Activated CD8-positive, alpha-beta memory T cell treated with anti-CD3 and anti-CD28 coated beads for 24 hours (primary cell): Measurements from ENCODE around the gene HORMAD1.
A peak's percentile ranks its signal among the peaks of the same experiment; 100 is the strongest.
"Not testable (repeated sequence)": the region's sequence is repeated elsewhere in the genome, so short reads cannot be mapped to it uniquely, and the experiment has no call there.

ENCODE experiments used
- DNase-seq: peaks from one replicate; pipeline ENCODE4 v3.0.0-alpha.2; 2020

Gene HORMAD1, protein sequence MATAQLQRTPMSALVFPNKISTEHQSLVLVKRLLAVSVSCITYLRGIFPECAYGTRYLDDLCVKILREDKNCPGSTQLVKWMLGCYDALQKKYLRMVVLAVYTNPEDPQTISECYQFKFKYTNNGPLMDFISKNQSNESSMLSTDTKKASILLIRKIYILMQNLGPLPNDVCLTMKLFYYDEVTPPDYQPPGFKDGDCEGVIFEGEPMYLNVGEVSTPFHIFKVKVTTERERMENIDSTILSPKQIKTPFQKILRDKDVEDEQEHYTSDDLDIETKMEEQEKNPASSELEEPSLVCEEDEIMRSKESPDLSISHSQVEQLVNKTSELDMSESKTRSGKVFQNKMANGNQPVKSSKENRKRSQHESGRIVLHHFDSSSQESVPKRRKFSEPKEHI

DNA sequence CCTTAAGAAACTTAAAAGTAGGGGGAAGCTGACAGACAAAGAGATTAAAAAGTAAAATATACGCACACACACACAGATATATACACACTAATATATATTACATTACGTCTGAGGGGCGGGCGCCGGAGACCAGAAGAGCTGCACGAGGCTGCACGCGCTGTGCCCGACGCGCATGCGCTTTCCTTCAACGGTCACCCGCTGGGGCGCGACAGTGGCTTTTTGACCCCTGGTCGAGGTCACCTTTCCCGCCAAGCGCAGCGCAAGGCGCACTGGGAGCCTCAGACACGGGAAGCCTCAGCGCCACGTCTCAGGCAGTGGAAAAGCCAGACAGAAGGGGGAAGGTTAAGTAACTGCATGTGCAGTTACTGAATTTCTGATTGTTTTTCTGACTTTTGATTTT, at the start of gene HORMAD1:
Gene HORMAD1 (minus strand): TSS at position 193 of the 400 bp plus-strand sequence. CDS start 1,390 bp downstream, outside the sequence.
- DNase-seq, result no peak

DNA sequence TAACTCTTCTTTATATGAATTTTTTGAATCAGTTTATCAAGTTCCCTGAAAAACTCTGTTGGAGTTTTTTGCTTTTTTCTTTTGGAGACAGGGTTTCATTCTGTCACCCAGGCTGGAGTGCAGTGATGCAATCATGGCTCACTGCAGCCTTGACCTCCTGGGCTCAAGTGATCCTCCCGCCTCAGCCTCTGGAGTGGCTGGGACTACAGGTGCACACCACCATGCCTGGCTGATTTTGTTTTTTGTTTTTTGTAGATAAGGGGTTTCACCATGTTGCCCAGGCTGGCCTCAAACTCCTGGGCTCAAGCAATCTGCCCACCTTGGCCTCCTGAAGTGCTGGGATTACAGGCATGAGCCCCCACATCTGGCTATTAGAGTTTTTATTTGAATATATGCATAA, 47.0 kb upstream of the HORMAD1 start:
- not testable (repeated sequence) for DNase-seq

DNA sequence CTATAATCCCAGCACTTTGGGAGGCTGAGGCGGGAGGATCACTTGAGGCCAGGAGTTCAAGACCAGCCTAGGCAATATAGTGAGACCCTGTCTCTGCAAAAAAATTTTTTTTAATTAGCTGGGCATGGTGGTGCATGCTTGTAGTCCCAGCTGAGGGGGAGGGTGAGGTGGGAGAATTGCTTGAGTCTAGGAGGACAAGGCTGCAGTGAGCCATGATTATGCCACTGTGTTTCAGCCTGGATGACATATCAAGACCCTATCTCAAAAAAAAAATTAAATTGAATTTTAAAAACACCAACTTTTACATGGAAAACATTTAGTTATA, 45.2 kb upstream of the HORMAD1 start:
- DNase-seq, result peak; percentile 61

DNA sequence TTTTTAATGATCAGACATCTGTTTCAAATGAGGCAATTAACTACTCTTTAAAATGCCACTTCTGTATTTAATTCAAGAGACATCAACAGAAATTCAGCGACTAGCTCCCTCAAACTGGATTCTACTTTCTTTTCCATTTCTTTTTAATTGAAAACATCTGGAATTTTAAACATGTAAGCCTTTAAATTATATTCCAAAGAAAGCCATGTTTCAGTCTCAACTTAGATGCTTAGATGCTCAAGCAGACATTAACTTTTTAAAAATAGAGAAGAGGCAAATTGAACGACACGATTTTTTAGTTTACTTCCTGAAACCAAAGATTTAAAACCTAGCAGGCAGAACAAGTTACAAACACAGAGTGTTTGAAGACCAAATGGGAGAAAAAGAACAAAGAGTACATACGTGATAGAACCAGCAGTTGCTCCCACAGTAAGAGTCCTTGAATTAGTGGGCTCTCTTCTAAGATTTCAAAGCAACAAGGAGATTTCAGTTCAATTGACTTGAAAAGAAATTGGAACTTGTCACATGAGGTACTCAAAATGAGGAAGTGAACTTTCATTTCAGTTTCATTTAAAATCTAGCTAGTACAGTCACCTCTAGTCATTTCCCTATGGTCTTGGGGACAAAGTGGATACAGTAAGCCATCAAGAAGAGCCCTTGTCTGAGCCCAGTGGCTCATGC, 44.7 kb upstream of the HORMAD1 start, which contains the start of gene CTSS:
Gene CTSS (minus strand): TSS at position 483 of the 681 bp plus-strand sequence. CDS start 1,015 bp downstream, outside the sequence.
- DNase-seq, result no peak

DNA sequence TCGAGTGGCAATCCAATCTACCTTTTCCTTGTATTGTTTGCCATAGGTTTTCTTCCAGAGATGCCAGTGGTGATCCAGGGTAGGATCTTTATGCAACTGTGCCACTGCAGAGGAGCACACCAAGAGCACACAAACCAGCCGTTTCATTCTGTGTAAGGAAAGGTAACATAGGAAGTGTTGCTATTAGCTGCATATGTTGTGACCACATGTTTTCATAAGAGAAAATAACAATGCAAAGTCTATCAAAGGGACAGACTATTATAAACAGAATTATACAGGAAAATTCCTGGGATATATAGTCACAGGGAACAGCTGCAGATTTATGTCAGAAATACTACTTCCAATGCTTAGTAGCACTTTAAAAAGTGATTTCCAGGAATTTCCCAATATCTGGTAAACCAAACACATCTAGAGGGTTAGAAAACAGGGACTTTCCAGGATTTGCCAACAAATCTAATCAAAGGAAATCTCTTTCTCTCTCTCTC, 44.0 kb upstream of the HORMAD1 start:
- DNase-seq, result no peak

DNA sequence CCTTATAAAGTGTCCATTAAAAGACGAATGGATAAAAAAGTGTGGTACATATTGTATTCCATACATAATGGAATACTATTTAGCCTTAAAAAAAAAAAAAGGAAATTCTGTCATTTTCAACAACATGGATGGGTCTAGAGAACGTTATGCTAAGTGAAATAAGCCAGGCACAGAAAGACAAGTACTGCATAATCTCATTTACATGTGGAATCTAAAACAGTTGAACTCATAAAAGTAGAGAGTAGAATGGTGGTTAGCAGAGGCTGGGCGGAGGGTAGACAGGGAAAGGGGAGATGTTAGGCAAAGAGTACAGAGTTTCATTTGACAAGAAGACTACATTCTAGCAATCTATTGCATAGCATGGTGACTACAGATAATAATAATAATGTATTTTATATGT, 42.3 kb upstream of the HORMAD1 start:
- DNase-seq, result no peak

DNA sequence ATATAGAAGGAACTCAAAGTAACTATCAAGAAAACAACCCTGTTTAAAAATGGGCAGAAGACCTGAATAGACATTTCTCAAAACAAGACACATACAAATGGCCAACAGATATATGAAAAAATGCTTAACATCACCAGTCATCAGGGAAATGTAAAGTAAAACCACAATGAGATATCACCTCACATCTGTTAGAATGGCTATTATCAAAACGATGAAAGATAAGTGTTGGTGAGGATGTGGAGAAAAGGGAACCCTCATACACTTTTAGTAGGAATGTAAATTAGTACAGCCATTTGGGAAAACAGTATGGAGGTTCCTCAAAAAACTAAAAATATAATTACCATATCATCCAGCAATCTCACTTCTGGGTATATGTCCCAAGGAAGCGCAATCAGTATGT, 41.9 kb upstream of the HORMAD1 start:
- no peak for DNase-seq

DNA sequence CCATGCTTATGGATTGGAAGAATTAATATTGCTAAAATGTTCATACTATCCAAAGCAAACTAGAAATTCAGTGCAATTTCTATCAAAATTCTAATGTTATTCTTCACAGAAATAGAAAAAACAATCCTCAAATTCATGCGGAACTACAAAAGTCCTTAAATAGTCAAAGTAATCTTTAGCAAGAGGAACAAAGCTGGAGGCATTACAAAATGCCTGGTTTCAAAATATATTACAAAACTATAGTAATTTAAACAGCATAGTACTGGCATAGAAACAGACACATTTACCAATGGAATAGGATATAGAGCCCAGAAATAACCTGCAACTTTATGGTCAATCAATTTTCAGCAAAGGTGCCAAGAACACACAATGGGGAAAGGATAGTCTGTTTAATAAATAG, 41.1 kb upstream of the HORMAD1 start:
- no peak for DNase-seq

DNA sequence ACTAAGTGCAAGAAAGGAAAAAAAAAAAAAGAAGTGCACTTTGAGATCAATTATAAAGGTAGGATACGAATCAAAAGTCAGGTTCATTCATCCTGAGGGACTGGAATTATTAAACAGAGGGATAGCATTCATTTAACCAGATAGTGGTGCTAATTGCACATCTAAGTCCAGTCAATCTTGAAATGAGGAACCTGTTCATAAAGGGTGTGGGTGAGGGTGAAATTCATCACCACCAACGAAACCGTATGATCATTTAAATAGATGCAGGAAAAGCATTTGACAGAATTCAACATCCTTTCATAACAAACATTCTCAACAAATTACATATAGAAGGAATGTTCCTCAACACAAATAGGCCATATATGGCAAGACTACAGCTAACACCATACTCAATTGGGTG, 39.3 kb upstream of the HORMAD1 start:
- no peak for DNase-seq

DNA sequence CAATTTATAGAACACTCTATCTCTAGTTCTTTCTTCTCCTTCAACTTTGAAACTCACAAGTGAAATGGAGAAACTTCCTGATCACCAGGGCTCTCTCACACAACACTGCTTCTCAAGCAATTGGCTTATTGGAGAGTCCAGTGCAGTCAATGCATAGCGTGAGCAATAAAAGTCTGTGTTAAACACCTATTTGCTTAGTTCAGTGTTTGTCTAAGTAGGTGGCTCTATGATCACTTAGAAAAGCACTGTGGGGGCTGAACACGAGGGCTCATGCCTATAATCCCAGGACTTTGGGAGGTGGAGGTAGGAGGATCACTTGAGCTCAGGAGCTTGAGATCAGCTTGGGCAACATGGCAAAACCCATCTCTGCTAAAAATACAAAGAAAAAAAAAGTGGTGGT, 32.7 kb upstream of the HORMAD1 start:
- no peak for DNase-seq

DNA sequence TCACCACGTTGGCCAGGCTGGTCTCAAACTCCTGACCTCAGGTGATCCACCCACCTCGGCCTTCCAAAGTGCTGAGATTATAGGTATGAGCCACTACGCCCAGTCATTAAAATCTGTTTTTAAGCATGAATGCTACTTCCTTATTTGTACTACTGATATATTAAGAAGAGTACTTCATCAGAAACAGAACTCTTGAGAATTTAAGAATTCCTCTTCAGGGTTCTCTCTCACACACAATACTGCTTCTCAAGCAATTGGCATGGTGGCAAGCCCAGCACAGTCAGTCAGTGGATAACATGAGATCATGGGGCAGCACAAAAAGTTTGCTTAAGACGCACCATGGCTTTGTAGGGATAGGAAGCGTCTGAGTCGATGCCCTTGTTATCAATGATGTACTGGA, 30.7 kb upstream of the HORMAD1 start:
- DNase-seq, result no peak

DNA sequence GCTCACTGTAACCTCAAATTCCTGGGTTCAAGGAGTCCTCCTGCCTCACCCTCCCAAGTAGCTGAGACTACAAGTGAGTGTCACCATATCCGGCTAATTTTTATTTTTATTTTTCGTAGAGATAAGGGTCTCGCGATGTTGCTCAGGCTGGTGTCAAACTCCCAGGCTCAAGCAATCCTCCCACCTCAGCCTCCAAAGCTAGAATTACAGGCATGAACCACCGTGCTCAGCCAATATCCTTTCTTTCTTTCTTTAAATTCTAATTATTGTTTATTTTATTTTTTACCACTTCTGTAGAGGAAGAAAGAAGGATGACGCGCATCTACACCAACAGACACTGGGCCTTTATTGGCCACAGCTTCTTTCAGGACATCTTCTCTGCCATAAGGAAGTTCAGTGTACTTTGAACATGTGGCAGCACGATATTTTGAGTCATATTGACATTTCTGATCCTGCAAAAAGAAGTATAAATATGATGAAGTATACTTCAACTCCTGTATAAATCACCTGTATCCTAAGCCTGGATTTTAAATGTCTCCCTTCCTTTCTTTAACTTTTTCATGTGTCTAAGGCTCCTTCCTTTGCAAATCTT, 29.1 kb upstream of the HORMAD1 start:
- DNase-seq, result no peak

DNA sequence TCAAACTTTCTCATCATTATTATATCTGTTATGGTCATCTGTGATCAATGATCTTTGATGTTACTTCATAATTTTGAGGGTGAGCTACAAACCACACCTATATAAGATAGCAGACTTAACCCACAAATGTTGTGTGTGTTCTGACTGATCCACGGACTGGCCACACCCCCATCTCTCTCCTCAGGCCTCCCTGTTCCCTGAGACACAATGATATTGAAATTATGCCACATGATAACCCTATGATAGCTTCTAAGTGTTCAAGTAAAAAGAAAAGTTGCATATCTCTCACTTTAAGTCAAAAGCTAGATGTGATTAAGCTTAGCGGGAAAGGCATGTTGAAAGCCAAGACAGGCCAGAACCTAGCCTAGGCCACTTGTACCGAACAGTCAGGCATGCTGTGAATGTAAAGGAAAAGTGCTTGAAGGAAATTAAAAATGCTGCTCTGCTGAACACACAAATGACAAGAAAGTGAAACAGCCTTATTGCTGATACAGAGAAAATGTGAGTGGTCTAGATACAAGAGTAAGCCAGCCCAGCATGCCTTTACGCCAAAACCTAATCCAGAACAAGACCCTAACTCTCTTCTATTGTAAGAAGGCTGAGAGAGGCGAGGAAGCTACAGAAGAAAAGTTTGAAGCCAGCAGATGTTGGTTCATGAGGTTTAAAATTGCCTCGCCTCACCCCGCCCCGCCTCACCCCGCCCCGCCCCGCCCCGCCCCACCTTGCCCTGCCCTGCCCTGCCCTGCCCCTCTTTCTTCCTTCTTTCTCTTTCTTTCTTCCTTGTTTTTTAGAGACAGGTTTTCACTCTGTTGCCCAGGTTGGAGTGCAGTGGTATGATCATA, 28.4 kb upstream of the HORMAD1 start:
- no peak for DNase-seq

DNA sequence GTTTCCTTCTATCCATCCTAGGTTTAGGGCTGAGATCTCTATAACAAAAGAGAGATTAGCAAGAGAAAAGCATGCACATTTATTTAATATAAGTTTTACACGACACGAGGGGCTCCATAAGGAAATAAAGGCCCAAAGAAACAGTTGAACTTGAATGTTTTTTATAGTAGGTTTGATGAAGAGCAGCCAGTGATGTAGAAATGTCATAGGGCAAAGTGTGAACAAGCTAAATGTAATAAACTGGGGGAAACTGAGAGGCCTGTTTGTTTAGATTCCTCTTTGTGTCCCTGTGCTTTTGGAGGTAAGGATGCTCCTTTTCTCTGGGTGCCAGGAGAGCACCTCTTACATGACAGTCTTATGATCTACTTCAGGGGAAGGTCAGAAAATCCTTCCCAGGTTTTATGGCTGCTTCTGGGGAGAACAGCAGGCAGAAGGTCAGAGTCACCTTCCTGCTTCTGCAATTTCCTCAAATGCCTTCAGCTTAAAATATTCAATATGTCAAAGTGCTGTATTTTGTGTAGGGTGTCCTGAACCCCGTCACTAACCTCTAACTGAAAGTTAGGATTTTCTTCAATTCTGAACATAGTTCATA, 9.5 kb upstream of the HORMAD1 start:
- no peak for DNase-seq

DNA sequence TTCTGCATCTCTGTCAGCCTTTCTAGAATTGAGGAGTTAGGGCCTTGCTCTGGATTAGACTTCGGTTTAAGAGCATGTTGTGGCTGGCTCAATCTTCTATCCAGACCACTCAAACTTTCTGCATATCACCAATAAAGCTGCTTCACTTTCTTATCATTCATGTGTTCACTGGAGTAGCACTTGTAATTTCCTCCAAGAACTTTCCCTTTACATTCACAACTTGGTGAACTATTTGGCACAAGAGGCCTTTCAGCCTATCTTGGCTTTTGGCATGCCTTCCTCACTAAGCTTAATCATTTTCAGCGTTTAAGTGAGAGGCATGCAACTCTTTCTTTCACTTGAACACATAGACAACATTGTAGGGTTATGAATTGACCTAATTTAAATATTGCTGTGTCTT, 3.6 kb upstream of the HORMAD1 start:
- no peak for DNase-seq

DNA sequence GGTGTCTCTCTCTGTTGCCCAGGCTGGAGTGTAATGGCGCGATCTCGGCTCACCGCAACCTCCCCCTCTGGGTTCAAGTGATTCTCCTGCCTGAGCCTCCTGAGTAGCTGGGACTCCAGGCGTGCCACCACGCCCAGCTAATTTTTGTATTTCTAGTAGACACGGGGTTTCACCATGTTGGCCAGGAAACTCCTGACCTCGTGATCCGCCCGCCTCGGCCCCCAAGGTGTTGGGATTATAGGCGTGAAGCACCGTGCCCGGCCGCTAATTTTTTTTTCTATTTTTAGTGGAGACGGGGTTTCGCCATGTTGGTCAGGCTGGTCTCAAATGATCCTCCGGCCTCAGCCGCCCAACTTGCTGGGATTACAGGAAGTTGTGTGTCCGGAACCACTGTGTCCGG, 597 bp downstream of the HORMAD1 start:
- no peak for DNase-seq

DNA sequence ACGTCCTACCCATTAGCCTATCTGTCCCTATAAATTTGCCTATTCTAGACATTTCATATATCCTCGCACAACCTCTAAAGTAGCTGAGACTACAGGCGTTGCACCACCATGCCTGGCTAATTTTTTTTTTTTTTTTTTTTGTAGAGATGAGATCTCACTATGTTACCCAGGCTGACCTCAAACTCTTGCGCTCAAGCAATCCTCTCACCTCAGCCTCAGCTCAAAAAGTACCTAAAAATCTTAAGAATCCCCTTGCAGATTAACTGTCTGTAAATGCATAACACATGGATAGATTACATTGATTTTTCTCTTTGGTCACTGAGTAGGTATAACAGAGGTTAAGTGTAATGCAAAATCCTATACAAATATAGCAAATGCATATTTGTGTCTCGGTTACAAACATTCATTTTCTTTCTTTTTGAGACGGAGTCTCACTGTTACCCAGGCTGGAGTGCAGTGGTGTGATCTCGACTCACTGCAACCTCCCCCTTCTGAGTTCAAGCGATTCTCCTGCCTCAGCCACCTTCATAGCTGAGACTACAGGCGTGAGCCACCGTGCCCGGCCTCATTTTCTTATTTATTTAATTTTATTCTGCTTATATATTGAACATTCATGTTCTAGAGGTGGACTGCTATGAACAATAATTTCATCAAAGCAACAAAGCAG, 2.3 kb downstream of the HORMAD1 start:
- DNase-seq, result no peak

DNA sequence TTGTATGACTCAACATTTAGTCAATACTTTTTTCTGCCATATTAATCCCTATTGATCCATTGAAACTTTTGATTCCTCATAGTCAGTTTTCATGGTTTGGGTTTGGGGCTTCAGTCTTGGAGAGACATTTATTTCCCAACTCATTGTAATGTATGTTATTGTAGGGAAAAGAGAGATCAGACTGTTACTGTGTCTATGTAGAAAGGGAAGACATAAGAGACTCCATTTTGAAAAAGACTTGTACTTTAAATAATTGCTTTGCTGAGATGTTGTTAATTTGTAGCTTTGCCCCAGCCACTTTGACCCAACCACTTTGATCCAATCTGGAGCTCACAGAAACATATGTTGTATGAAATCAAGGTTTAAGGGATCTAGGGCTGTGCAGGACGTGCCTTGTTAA, 11.7 kb downstream of the HORMAD1 start:
- DNase-seq, result not testable (repeated sequence)

DNA sequence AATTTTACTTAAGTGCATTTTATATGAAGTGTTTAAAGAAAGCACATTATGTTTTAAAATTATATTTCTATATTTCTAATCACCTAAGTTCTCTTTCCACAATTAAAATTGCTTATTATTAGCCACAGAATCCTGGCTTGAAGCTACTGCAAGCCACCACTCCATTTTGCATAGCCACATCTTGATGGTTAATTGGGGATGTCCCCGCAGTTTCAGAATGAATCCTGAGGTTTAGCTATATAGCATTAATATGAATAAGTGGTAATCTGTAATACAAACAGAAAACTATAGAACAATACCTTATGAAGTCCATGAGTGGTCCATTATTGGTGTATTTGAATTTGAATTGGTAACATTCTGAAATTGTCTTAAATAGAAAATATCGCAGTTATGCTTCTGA, 12.1 kb downstream of the HORMAD1 start:
- no peak for DNase-seq

DNA sequence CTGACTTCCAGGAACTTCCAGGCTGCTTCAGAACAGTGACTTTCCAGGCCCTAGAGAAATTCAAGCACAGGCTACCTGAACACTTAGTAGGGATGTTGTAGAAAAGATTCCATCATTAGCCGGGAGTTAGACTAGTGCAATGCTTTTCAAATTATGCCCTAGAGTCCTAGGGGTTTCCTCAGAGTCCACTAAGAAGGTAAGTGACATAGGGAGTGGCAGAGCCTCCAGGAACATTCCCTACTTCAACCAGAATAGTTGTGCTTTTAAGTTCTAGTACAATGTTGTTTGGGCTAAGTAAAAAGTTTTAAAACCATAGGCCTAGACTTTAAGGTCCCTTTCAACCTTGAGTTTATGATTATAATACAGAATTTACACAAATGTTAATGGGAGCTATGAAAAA, 14.6 kb downstream of the HORMAD1 start:
- no peak for DNase-seq

DNA sequence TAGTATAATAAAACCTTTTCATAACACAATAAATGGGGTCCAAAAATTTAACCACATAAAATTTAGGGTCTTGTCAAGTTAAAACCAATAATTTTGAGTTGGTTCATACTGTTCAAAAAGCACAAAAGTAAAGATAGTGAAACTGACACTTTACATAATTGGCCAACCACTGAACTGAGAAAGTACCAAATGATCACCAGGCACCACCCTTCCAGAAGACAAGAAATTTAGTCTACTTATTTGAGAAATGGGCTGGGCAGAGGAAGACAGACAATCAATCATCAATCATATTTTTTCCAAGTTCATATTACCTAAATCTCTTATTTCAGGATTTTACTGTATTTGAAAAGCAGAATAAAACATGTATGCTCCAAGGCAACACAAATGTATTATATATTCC, 17.3 kb downstream of the HORMAD1 start:
- no peak for DNase-seq
